Measurements from ENCODE around the gene SLFN12L. TPM values are rescaled to one million over a fixed set of nuclear protein-coding genes. Genes with fewer than 3 reads are reported as not detected.

Gene SLFN12L
- total and polyA plus RNA-seq, 10 of the 15 experiments (the other 5 are each of a cell fraction or from before 2014, with no cell fraction given) = 1.0 to 21.3 (median 9.4) TPM

GRCh38 chr17:35586569-35587073 is 49.1 kb upstream of the SLFN12L start:
- H4K20me1 ChIP-seq (ENCODE audit: control insufficient read depth, insufficient read depth) = no peaks in the 10 kb centered on the region
- ATAC-seq (peak; percentile 12), DNase-seq (ENCODE audit: low read depth, low spot score) (no peak), FAIRE-seq (peak; percentile 75)
- ChIA-PET CTCF (interaction anchor here (0.9 to 2.0 kb wide), 5 partner anchors 8 to 177 kb away, joined by 3 to 9 read pairs (median 5); partner anchors contain the start of gene PEX12), POLR2A (interaction anchor here (0.5 to 2.4 kb wide), 5 partner anchors 8 to 63 kb away, joined by 3 to 16 read pairs (median 3); partner anchors contain the start of genes PEX12 and SLFN12L), SMC1A (ENCODE audit: uncharacterized antibody, unreplicated experiment) (interaction anchor here (1.0 to 1.1 kb wide), 2 partner anchors 8 to 46 kb away, joined by 3 to 7 read pairs; partner anchors contain the start of gene PEX12), RAD21 (ENCODE audit: unreplicated experiment) (interaction anchor here (0.9 to 1.2 kb wide), 3 partner anchors 8 to 50 kb away, joined by 3 to 5 read pairs (median 3); partner anchors contain the start of gene PEX12)
- no peaks in the 10 kb centered on the region for H3K9me3 ChIP-seq (replicated peaks; ENCODE audit: control insufficient read depth, insufficient read depth, low read length)
- H3K4me2 ChIP-seq (ENCODE audit: control insufficient read depth, insufficient read depth) = peak overlapping the region; percentile 60
- H3K27me3 ChIP-seq (replicated peaks in 1 of 2; ENCODE audit: control insufficient read depth in 2 of 2, insufficient read depth in 2 of 2, low read length in 1 of 2) = no peaks in the 10 kb centered on the region
- H3K4me3 ChIP-seq = peak overlapping the region; percentile 98
- intact Hi-C loops (cut with micrococcal nuclease; ENCODE audit: unreplicated experiment) = no loop called here
- H3K36me3 ChIP-seq (ENCODE audit: control insufficient read depth in 2 of 2, insufficient read depth in 2 of 2, low read length in 1 of 2) = no peaks in the 10 kb centered on the region
- in situ Hi-C loops (cut with MboI) = no loop called here
- H3K79me2 ChIP-seq (ENCODE audit: control insufficient read depth, insufficient read depth, low read length) = peaks cover 33% of the 10 kb centered on the region
- 14% methylated on average over 7 of the region's 7 CpGs for WGBS (ENCODE audit: insufficient coverage, insufficient replicate concordance, low lambda C conversion rate, missing lambda C conversion rate)
- peaks cover 3% of the 10 kb centered on the region; the same call in 1 of the 2 replicates for H3K4me1 ChIP-seq (ENCODE audit: control insufficient read depth, insufficient read depth, low read length)
- BruUV-seq (replicated peaks) = TSS peak; percentile 100
- peak overlapping the region; percentile 87 for H3K27ac ChIP-seq (ENCODE audit: control insufficient read depth, insufficient read depth)
- H2AFZ ChIP-seq (ENCODE audit: control insufficient read depth, low read depth, low read length) = peak overlapping the region; percentile 96
- TF ChIP-seq MEF2A (IDR thresholded peaks at IDR 0.05; ENCODE audit: insufficient read depth, low read depth, low read length) = no peak
- TF ChIP-seq SPI1 (IDR thresholded peaks at IDR 0.05; ENCODE audit: borderline replicate concordance, insufficient read depth, low read depth, low read length) = no peak
- no peak for TF ChIP-seq RUNX3 (IDR thresholded peaks at IDR 0.05; ENCODE audit: low read length)
- no peak for TF ChIP-seq BACH1 (IDR thresholded peaks at IDR 0.05; ENCODE audit: borderline replicate concordance)
- no peak for TF ChIP-seq ZSCAN29 (IDR thresholded peaks at IDR 0.05)
- TF ChIP-seq MTA2 (IDR thresholded peaks at IDR 0.05; ENCODE audit: low read depth) = no peak
- no peak for TF ChIP-seq RELB (IDR thresholded peaks at IDR 0.05; ENCODE audit: low read depth)
- TF ChIP-seq IRF4 (IDR thresholded peaks at IDR 0.05; ENCODE audit: low read depth, low read length) = no peak
- no peak for TF ChIP-seq SMAD1 (IDR thresholded peaks at IDR 0.05; ENCODE audit: low read depth, partially characterized antibody)
- TF ChIP-seq CREB1 (IDR thresholded peaks at IDR 0.05; ENCODE audit: low read depth) = no peak
- TF ChIP-seq BRCA1 (IDR thresholded peaks at IDR 0.05; ENCODE audit: low read depth, low read length) = no peak
- no peak for TF ChIP-seq RCOR1 (conservative IDR thresholded peaks at IDR 0.05; ENCODE audit: low read depth, low read length)
- no peak for TF ChIP-seq E2F8 (IDR thresholded peaks at IDR 0.05; ENCODE audit: low read depth, partially characterized antibody)
- TF ChIP-seq JUNB (IDR thresholded peaks at IDR 0.05) = no peak
- TF ChIP-seq TCF3 (IDR thresholded peaks at IDR 0.05; ENCODE audit: borderline replicate concordance, insufficient read depth, low read depth, low read length) = no peak
- no peak for TF ChIP-seq PML (IDR thresholded peaks at IDR 0.05; ENCODE audit: low read length)
- peak overlapping the region; percentile 94 for H3K9ac ChIP-seq (ENCODE audit: control insufficient read depth, insufficient read depth, low read length)

Data from GM12878 (cell line).